Lower lobe of right lung (tissue), 2 donors: Measurements from ENCODE around the gene PTPRK. TPM values are rescaled to one million over a fixed set of nuclear protein-coding genes. Genes with fewer than 3 reads are reported as not detected.

Source experiments
- ATAC-seq, 2 donors: fragments of 200-7000 bp; cut with Tn5 transposase; one replicate each; pipeline ENCODE4 v1.9.1; 2020 to 2022; ENCODE audit warnings: mild to moderate bottlenecking in 2 of 2, moderate library complexity in 2 of 2
- DNase-seq: peaks from one replicate; pipeline ENCODE4 v3.0.0-alpha.2; 2020
- H3K27ac ChIP-seq: fragments of 200-600 bp; one replicate; pipeline ENCODE4 v1.8.0; 2022
- H3K27me3 ChIP-seq: fragments of 200-600 bp; one replicate; pipeline ENCODE4 v1.8.0; 2022; ENCODE audit warnings: low read depth
- H3K36me3 ChIP-seq: fragments of 200-600 bp; one replicate; pipeline ENCODE4 v1.8.0; 2022; ENCODE audit warnings: mild to moderate bottlenecking
- H3K4me1 ChIP-seq: fragments of 200-600 bp; one replicate; pipeline ENCODE4 v1.8.0; 2022
- H3K4me3 ChIP-seq: fragments of 200-600 bp; one replicate; pipeline ENCODE4 v1.8.0; 2022; ENCODE audit warnings: mild to moderate bottlenecking
- H3K9me3 ChIP-seq: fragments of 200-600 bp; one replicate; pipeline ENCODE4 v1.8.0; 2022
- CTCF ChIP-seq: fragments of 200-600 bp; IDR thresholded peaks from one replicate; pipeline ENCODE4 v1.8.0; 2022; ENCODE audit warnings: antibody characterized with exemption, mild to moderate bottlenecking
- intact Hi-C: fragments of 100-400 bp; cut with DNase I; formaldehyde crosslinking; loops from one replicate; pipeline ENCODE4 v1.11.0; 2022
- total RNA-seq: library from RNA; stranded (reverse); fragmentation: NEBNext Ultra II Directional; extraction: Animal tissue kit (Norgen Biotek cat#: 25700); gene quantifications from one replicate; pipeline ENCODE4 v1.2.1, GENCODE V29; 2021
- donor health status: DM: no; HTN: yes; CAD: no; lungs with severe emphysema.

Gene PTPRK
- total RNA-seq, 1 donor from 2014 or later = 62.7 TPM

GRCh38 chr6:128047989-128048388 is 472.4 kb downstream of the PTPRK start:
- H3K9me3 ChIP-seq = no peaks in the 10 kb centered on the region
- no peaks in the 10 kb centered on the region for H3K27me3 ChIP-seq
- no peaks in the 10 kb centered on the region for H3K36me3 ChIP-seq
- no peaks in the 10 kb centered on the region for H3K4me1 ChIP-seq
- no peak overlapping the region for H3K27ac ChIP-seq
- no peak overlapping the region for H3K4me3 ChIP-seq
- DNase-seq (no peak), ATAC-seq (no peak)
- intact Hi-C loops = no loop called here
- no peak for TF ChIP-seq CTCF

- Histone ChIP-seq H3K36me3 (no peaks in the 10 kb centered on the region), H3K4me3 (no peak overlapping the region)
- ATAC-seq = no peak
Measured at GRCh38 chr6:128046033-128046432, 474.4 kb downstream of the PTPRK start.

GRCh38 chr6:128039543-128039942 is 480.9 kb downstream of the PTPRK start:
- no peak for ATAC-seq
- no peaks in the 10 kb centered on the region for H3K9me3 ChIP-seq
- no peak for DNase-seq
- no peaks in the 10 kb centered on the region for H3K27me3 ChIP-seq
- intact Hi-C loops = no loop called here
- no peaks in the 10 kb centered on the region for H3K36me3 ChIP-seq
- H3K4me1 ChIP-seq = no peaks in the 10 kb centered on the region
- H3K4me3 ChIP-seq = no peak overlapping the region
- no peak for TF ChIP-seq CTCF
- H3K27ac ChIP-seq = no peak overlapping the region

More at GRCh38 chr6:128046033-128046432, 474.4 kb downstream of the PTPRK start:
- Histone ChIP-seq H3K27me3 (no peaks in the 10 kb centered on the region), H3K4me1 (no peaks in the 10 kb centered on the region), H3K9me3 (no peaks in the 10 kb centered on the region), H3K27ac (no peak overlapping the region)
- no peak for TF ChIP-seq CTCF
- no peak for DNase-seq
- intact Hi-C loops = no loop called here

- DNase-seq = no peak
- H3K27me3 ChIP-seq = no peaks in the 10 kb centered on the region
- intact Hi-C loops = no loop called here
- no peaks in the 10 kb centered on the region for H3K36me3 ChIP-seq
- H3K9me3 ChIP-seq = no peaks in the 10 kb centered on the region
- no peaks in the 10 kb centered on the region for H3K4me1 ChIP-seq
- H3K4me3 ChIP-seq = no peak overlapping the region
- H3K27ac ChIP-seq = no peak overlapping the region
- no peak for ATAC-seq
- TF ChIP-seq CTCF = no peak
Measured at GRCh38 chr6:128036808-128037570, 483.4 kb downstream of the PTPRK start.

GRCh38 chr6:128033156-128033555 is 487.2 kb downstream of the PTPRK start:
- intact Hi-C loops = no loop called here

More at GRCh38 chr6:128033156-128033555, 487.2 kb downstream of the PTPRK start:
- ATAC-seq = no peak
- no peak for DNase-seq
- Histone ChIP-seq H3K27me3 (no peaks in the 10 kb centered on the region), H3K4me1 (no peaks in the 10 kb centered on the region), H3K36me3 (no peaks in the 10 kb centered on the region), H3K9me3 (no peaks in the 10 kb centered on the region), H3K27ac (no peak overlapping the region), H3K4me3 (no peak overlapping the region)
- no peak for TF ChIP-seq CTCF
